Measurements from ENCODE around the gene ELOF1.
"Not testable (repeated sequence)": the region's sequence is repeated elsewhere in the genome, so short reads cannot be mapped to it uniquely, and the experiment has no call there.

The ELOF1 gene

DNA sequence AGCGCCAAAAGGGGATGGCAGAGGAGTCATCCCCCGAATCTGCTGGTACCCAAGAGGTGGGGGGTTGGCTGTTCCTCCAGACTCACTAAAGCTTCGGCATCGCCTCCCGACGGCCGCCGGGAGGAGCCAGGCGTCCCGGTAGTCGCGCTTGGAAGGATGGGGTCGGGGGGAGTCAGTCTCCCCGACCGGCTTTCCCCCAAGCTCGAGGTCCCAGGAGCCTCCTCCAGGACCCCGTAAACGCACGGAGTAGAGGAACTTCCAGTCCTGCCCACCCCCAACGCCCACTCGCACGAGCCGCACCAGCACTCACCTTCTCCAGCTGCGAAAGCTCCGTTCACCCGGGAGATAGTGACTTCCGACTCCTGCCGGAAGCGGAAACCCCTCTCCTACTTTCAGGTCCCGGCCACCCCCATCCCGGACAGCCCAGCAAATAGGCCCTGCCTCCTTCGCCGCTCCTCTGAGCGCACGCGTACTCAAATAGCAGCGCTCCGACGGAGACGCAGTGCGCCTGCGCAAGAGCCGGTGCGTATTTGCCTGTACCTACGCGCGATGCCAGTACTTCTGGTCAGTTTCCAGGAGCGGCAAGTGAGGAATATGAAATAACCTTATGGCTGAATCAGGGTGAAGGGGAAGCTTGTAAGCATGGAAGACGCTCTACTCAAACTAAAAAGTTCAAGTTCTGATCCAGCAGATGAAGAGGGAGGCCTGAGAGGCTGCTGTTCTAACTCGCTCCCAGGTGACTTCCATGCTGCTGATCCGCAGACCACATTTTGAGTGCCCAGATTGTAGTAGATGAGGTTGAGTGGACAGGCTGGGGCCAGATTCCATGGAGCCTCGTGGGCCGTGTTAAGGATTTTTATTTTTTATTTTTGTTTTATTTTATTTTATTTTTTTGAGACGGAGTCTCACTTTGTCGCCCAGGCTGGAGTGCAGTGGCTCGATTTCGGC, at the start of gene ELOF1:
TSS of gene ELOF1 (minus strand) at position 350 of the 948 bp plus-strand sequence. CDS start 4,883 bp downstream, outside the sequence.
- peak; percentile 95 to 97 for DNase-seq (ENCODE audit: low read depth in 2 of 2)

DNA sequence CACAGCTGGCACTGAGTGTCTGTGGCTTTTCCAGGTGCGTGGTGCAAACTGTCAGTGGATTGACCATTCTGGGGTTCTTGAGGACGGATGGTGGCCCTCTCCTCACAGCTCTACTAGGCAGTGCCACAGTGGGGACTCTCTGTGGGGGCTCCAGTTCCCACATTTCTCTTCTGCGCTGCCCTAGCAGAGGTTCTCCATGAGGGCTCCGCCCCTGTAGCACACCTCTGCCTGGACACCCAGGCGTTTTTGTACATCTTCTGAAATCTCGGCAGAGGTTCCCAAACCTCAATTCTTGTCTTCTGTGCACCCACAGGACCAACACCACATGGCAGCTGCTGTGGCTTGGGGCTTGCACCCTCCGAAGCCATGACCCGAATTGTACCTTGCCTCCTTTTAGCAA, 47.5 kb upstream of the ELOF1 start:
- no peak for DNase-seq (ENCODE audit: low read depth in 2 of 2)

DNA sequence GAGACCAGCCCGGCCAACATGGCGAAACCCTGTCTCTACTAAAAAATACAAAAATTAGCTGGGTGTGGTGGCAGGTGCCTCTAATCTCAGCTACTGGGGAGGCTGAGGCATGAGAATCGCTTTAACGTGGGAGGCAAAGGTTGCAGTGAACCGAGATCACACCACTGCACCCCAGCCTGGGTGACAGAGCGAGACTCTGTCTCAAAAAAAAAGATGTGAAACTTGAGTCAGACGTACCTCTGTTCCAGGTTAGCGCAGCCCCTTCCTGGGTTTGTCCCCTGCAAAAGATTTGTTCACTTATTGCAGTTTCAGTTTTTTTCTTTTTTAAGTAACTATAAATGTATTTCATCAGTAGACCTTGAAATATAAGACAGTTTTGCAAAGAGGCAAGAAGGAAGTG, 40.7 kb upstream of the ELOF1 start:
- DNase-seq (ENCODE audit: low read depth in 2 of 2) = not testable (repeated sequence)

DNA sequence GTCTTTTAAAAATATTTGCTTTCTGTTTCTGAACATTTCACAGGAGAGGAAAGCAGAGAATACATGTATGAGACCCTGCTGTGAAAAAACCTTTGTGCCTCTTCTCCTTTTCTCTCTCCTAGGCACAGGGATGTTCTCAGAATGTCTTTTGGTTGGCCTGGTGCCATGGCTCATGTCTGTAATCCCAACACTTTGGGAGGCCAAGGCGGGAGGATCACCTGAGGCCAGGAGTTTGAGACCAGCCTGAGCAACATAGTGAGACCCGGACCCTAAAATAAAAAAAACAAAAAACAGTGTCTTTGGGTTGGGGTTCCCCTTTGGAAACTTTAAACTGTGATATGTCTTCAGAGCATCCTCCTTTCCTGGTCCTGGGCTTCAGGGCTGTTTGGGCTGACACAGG, 39.7 kb upstream of the ELOF1 start:
- DNase-seq (ENCODE audit: low read depth in 2 of 2) = no peak

DNA sequence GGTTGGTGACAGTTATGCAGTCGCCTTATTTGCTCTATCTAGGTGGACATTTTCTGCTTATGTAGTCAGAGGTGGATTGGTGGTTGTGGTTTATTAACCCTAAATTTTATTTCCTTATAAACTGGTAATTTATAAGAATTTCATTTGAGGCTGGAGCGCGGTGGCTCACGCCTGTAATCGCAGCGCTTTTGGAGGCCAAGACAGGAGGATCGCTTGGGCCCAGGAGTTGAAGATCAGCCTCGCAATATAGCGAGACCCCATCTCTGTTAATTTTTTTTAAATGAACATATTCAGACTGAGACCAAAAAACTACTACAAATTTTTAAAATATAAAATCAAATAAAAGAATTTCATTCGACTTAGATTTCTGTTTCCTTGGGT, 39.1 kb upstream of the ELOF1 start:
- no peak for DNase-seq (ENCODE audit: low read depth in 2 of 2)

DNA sequence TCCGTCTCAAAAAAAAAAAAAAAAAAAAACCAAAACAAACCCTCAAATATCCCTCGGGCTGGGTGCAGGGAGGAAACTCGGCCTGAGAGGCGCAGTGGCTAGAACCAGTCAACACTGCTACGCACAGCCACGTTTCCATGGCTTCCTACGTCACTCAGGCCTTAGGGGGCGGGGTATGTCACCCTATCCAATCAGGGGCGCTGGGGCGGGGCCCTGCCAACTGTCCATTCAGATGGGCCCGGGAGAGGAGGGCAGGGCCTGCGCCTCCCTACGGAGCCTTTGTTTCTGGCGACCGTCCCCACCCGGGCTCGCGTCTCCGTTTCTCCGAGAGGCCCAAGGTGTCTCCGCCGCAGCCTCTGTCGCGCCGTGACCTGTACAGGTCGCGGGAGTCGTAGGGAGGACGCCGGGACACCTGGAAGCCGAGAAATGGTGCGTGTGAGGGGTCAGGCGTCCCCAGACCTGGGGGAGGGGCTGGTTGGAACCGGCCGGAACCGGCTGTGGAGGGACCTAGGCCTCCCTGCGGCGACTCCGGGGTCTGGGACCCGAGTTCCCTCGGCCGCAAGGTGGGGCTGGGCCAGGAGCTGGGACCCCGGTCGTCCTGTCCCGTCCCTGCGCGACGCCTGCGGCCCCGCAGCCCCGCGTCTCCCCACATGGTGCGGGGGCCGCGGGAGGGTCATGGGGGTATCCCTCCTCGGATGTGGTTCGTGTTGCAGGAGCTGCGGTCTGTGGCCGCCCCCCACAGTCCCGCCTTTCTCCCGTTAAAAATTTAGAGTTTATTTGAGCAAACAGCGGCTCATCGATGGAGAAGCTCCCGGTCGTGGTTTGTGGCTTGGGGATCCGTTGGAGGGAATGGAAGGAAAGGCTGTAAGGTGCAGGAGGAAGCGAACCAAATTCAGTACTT, 38.4 kb upstream of the ELOF1 start, which contains the start of gene ZNF627:
TSS of gene ZNF627 (plus strand) at position 282 of the 901 bp plus-strand sequence. CDS start at position 427, 145 bp downstream.
- peak; percentile 97 to 99 for DNase-seq (ENCODE audit: low read depth in 2 of 2)

DNA sequence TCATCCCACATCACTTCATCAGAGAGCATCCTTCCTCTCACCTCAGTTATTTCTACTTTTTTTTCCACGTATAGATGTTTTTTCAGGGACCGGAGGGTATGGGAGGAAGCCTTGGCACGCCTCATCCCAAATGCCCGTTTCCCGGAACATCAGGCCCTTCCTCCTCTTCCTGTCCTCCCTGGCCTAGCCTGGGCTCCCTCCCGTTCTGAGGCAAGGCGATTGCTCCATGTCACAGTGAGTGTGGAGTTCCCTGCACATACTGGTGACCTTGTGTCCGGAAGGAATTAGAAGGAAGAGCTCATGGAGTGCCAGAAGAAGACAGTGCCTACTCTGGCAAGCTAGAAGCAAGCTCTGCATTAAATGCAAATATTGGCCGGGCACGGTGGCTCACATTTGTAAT, 37.1 kb upstream of the ELOF1 start:
- no peak for DNase-seq (ENCODE audit: low read depth in 2 of 2)

DNA sequence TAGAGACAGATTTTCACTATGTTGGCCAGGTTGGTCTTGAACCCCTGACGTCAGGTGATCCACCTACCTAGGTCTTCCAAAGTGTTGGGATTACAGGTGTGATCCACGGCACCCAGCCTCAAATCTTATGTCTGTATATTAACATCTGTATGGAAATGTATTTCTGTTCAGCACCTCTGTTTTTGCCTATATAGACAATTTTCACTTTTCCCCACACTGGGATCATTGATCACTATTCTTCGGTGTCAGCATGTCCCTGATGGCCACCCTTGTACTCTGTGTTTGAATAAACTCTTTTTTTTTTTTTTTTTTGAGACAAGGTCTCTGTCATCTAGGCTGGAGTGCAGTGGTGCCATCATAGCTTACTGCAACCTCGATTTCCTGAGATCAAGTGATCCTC, 35.1 kb upstream of the ELOF1 start:
- no peak for DNase-seq (ENCODE audit: low read depth in 2 of 2)

DNA sequence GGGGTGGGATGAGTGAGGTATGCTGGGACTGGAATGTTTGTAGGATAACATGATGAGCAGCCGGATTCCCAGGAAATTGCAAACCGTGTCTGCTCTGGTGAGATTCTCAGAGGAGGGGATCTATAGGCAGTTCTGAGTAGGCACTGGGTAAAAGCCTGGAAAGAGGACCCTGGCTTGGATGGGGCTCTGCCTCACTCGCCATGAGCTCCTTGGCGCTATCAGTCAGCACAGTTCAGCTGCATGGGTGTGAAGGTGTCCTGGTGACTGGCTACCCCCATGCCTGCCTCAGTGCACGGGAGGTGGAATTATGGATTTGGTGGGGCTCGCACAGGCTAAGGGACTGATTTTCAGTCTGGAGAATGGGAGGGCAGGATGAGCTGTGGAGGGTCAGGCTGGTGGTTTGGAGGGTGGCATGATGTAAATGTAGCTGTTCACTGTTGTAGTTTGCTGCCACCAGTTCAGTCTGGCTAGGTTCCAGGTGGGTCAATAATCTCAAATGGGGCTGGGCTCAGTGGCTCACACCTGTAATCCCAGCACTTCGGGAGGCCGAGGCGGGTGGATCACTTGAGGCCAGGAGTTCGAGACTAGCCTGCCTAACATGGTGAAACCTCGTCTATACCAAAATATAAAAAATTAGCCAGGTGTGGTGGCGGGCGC, 29.1 kb upstream of the ELOF1 start:
- DNase-seq (ENCODE audit: low read depth in 2 of 2) = no peak

DNA sequence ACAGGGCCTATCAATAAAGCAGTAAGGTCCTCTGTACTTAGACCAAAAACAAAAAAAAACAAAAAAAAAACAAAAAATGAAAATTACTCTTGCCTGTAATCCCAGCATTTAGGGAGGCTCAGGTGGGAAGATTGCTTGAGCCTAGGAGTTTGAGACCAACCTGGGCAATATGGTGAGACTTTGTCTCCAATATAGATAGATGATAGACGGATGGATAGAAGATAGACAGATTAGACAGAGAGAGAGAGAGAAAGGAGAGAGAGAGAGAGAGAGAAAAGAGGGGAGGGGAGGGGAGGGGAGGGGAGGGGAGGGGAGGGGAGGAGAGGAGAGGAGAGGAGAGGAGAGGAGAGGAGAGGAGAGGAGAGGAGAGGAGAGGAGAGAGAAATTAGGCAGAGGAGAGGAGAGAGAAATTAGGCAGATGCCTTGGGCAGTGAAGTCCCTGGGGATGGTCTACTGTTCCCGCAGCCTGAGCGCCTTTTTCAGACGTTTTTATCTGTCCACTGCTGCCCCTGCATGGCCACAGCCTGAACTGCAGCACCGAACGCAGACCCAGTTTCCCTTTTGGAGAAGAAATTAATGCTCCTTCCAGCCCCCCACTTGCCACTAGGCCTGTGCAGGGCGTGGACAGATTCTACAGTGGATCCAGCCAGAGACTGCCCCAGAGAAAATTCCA, 28.4 kb upstream of the ELOF1 start:
- peak; percentile 55 to 66 for DNase-seq (ENCODE audit: low read depth in 2 of 2)

DNA sequence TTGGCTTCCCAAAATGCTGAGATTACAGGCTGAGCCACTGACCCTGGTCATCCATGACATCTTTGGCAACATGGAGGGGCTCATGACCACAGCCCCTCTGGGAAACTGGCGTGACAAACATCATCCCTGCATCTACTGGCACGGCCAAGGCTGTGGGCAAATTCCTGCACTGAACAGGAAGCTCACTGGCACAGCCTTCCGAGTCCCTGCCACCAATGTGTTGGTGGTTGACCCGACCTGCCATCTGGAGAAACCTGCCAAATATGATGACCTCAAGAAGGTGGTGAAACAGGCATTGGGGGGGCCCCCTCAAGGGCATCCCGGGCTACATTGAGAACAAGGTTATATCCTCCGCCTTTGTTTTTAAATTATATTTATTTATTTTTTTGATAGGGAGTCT, 27.3 kb upstream of the ELOF1 start:
- no peak for DNase-seq (ENCODE audit: low read depth in 2 of 2)

DNA sequence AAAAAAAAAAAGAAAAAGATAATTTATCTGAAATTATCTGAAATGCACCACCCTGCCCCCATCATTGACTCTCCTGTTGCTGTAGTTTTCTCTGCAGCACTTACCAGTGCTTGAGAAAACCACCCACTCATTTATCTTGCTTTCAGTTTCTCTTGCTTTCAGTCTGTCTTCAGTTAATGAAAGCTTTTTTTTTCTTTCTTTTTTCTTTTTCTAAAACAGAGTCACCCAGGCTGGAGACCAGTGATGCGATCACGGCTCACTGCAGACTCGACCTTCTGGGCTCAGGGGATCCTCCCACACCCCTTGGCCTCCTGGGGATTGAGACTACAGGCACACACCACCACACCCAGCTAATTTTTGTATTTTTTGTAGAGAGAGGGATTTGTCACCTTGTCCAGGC, 22.7 kb upstream of the ELOF1 start:
- peak in 1 of 2 donors; percentile 57 for DNase-seq (ENCODE audit: low read depth in 2 of 2)

DNA sequence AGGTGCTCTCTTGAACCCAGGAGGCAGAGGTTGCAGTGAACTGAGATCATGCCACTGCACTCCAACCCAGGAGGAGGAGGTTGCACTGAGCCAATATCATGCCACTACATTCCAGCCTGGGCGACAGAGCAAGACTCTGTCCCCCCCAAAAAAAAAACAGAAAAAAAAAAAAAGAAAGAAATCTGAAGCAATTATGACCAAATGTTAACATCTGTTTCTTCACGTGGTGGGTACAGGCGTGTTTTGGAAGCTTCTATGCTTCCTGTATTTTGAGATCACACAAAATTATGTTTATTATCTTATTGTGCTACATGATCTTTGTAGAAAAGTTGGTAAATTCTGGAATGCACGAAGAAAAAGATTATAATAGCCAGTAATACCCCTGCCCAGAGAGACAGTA, 21.1 kb upstream of the ELOF1 start:
- DNase-seq (ENCODE audit: low read depth in 2 of 2) = no peak

DNA sequence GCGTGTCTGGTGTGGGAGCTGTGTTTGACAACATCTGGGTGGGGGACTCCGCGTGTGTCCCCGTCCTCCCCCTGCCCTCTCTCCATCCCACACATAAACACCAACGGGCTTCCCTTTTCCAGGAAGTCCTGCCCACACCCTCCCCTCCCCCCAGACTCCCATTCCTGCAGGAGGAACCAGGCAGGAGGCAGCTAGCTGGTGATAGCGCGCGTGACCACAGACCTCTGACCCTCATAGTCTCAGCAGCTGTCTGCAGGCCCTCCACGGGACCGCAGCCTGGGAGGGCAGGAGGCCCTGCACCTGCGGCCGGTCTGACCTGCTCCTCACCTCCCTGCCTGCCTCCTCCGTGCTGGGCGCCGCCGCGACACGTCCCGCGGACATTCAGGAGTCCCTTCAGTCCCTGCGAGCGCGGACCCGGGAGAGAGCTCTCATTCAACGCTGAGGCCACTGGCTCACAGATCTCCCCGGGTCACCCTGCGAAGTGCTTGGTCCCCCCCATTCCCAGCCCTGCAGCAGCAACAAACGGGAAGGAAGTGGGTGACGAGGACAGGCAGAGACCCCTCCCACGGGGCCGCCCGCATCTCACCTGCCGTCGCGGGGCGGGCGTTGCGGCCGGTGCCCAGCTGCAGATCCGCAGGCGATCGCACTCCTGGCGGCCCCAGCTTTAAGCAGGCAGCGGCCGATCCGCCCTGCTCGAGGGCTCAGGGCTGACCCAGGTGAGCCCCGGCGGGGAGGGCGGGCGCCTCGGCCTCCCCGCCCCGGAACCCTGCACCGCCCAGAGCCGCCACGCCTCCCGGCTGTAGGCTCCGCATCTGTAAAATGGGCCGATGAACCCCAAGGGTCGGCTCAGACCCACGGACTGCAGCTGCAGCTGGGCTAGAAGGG, 19.5 kb upstream of the ELOF1 start:
- no peak for DNase-seq (ENCODE audit: low read depth in 2 of 2)

DNA sequence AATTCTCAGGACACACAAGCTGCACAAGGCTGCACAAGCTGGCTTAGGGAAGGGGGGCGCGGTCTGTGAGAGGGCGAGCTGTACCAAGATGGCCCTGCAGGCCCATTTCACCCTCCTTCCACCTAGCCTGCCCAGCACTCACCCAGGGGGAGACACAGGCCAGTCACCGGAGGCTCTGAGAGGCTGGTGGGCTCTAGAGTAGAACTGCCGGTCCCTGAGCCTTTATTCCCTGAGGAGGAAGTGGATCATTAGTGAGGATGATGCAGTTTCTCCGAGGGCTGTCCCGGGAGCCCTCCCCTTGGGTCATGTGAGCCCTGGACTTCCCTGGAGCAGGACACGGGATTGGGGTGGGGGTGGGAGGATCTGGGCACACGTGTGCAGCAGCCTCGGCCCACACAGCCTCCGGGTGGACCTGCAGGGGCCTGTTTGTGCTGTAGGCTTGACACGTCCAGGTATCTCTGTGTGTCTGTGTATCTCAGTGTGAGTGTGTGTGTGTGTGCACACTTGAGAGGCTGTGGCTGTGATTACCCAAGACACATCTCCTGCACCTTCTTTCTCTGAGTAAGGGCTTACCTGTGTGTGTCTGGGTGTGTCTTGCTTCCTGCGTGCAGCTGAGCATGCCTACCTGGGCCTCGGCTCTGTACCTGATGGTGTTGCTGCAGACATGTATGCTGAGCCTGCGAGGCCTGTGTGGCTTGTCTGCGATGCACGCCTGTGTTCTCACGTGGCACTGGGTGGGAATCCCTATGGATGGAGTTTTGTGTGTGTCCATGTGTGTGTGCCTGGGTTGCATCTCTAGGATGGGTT, 18.6 kb upstream of the ELOF1 start, which contains the start of gene ACP5:
TSS of gene ACP5 (minus strand) at position 195 of the 807 bp plus-strand sequence. CDS start 328 bp downstream, outside the sequence.
- DNase-seq (ENCODE audit: low read depth in 2 of 2) = no peak

DNA sequence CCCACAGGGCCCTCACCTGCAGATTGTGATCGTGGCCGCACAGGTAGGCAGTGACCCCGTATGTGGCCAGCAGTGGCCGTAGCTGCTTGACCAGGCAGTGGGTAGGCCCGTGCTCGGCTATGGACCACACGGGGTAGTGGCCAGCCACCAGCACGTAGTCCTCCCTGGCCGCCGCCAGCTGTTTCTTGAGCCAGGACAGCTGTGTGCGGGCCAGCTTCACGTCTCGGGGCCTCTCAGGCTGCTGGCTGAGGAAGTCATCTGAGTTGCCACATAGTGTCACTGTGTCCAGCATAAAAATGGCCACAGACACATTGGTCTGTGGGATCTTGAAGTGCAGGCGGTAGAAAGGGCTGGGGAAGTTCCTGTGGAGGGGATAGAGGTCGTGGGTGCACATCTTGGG, 17.2 kb upstream of the ELOF1 start:
- DNase-seq (ENCODE audit: low read depth in 2 of 2) = no peak

DNA sequence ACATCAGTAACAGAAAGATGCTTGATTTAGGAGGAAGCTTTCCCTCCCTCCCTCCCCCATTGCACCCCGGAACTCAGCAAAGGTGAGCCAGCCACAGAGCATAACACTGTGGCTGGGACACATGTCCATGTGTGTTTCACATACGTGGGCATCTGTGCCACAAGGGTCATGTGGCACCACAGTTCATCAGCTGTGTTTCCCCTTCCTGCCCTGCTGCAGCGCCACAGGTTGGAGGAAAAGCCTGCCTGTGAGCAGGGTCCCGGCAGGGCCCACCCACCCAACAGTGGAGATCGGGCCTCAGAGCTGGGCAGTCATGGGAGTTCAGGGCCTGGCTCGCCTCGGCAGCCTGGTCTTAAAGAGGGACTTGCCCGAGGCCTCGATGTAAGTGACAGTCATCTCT, 15.7 kb upstream of the ELOF1 start:
- DNase-seq (ENCODE audit: low read depth in 2 of 2) = no peak

DNA sequence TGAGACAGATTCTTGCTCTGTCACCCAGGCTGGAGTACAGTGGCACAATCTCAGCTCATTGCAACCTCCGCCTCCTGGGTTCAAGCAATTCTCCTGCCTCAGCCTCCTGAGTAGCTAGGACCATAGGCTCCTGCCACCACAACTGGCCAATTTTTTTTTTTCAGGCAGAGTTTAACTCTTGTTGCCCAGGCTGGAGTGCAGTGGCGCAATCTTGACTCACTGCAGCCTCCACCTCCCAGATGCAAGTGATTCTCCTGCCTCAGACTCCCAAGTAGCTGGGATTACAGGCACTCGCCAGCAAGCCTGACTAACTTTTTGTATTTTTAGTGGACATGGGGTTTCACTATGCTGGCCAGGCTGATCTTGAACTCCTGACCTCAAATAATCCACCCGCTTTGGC, 14.7 kb upstream of the ELOF1 start:
- not testable (repeated sequence) for DNase-seq (ENCODE audit: low read depth in 2 of 2)

DNA sequence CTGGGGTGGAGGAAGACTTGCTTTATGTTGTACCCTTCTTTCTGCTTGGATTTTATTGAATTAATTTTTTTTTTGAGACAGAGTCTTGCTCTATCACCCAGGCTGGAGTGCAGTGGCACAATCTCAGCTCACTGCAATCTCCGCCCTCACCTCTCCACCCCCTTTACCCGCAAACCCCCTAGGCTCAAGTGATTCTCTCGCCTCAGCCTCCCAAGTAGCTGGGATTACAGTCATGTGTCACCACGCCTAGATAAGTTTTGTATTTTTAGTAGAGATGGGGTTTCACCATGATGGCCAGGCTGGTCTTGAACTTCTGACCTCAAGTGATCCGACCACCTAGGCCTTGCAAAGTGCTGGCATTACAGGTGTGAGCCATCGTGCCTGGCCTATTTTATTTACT, 14.3 kb upstream of the ELOF1 start:
- DNase-seq (ENCODE audit: low read depth in 2 of 2) = not testable (repeated sequence)

All from stimulated activated CD4-positive, alpha-beta T cell treated with anti-CD3 and anti-CD28 coated beads, Interleukin-15, amount 100 ng/mL, for 48 hours (primary cell).